DND-41 (cell line): Measurements from ENCODE around the gene NLRC4.

Experiments used
- ATAC-seq: fragments of 200-7000 bp; cut with Tn5 transposase; 3 replicates; pipeline ENCODE4 v1.9.1; 2021; ENCODE audit warnings: low read depth; ENCODE audit not compliant: insufficient read depth
- DNase-seq: peaks from one replicate; pipeline ENCODE4 v3.0.0-alpha.2; 2020
- H2AFZ ChIP-seq: 2 replicates; pipeline ENCODE4 v1.6.0; 2012; ENCODE audit warnings: low read depth, low read length
- H3K27ac ChIP-seq: 2 replicates; pipeline ENCODE4 v1.5.1; 2012; ENCODE audit warnings: low read length, inconsistent platforms
- H3K27me3 ChIP-seq: fragments of 200-600 bp; sonication (generic); 2 replicates; pipeline ENCODE4 v1.6.0; 2012; ENCODE audit warnings: low read length, mild to moderate bottlenecking, inconsistent platforms; ENCODE audit not compliant: insufficient read depth, poor library complexity
- H3K36me3 ChIP-seq: 2 replicates; pipeline ENCODE4 v1.5.1; 2012; ENCODE audit warnings: low read length, inconsistent platforms; ENCODE audit not compliant: insufficient read depth
- H3K4me1 ChIP-seq: 2 replicates; pipeline ENCODE4 v1.5.1; 2012; ENCODE audit warnings: mild to moderate bottlenecking, low read length; ENCODE audit not compliant: insufficient read depth
- H3K4me2 ChIP-seq: 2 replicates; pipeline ENCODE4 v1.6.0; 2012; ENCODE audit warnings: mild to moderate bottlenecking, moderate library complexity, low read length, inconsistent platforms; ENCODE audit not compliant: insufficient read depth
- H3K4me3 ChIP-seq, 2 experiments: fragments of 200-600 bp in 1 of 2; shearing (Covaris generic) in 1 of 2; 2 replicates each; pipeline ENCODE4 v1.5.1; 2012 to 2016; ENCODE audit warnings: inconsistent platforms in 2 of 2, low read length in 2 of 2, mild to moderate bottlenecking in 2 of 2, low read depth in 1 of 2, moderate library complexity in 1 of 2
- H3K79me2 ChIP-seq: 2 replicates; pipeline ENCODE4 v1.6.0; 2012; ENCODE audit warnings: low read length, inconsistent platforms; ENCODE audit not compliant: insufficient read depth
- H3K9ac ChIP-seq: 2 replicates; pipeline ENCODE4 v1.6.0; 2012; ENCODE audit warnings: low read depth, mild to moderate bottlenecking, inconsistent platforms, low read length, moderate library complexity
- H3K9me3 ChIP-seq: 2 replicates; pipeline ENCODE4 v1.5.1; 2012; ENCODE audit warnings: low read length, moderate library complexity, mild to moderate bottlenecking, inconsistent platforms; ENCODE audit not compliant: insufficient read depth, severe bottlenecking
- H4K20me1 ChIP-seq: 2 replicates; pipeline ENCODE4 v1.6.0; 2012; ENCODE audit warnings: low read length; ENCODE audit not compliant: insufficient read depth
- CTCF ChIP-seq: IDR thresholded peaks from 2 replicates; pipeline ENCODE4 v1.5.1; 2012; ENCODE audit warnings: borderline replicate concordance, low read length, moderate library complexity, mild to moderate bottlenecking; ENCODE audit not compliant: poor library complexity, severe bottlenecking; ENCODE audit errors: extremely low read depth
- EZH2 ChIP-seq: IDR thresholded peaks from 3 replicates; pipeline ENCODE4 v1.6.1; 2012; ENCODE audit warnings: borderline replicate concordance, low read depth, mild to moderate bottlenecking, moderate library complexity, low read length, inconsistent platforms; ENCODE audit not compliant: severe bottlenecking

NLRC4 gene

GRCh38 chr2:32271063-32271462 is 6.4 kb upstream of the NLRC4 start:
- Histone ChIP-seq H2AFZ (no peak overlapping the region), H3K9ac (no peak overlapping the region), H3K79me2 (no peaks in the 10 kb centered on the region), H3K9me3 (no peaks in the 10 kb centered on the region), H3K4me2 (no peak overlapping the region), H3K4me3 (no peak overlapping the region), H3K4me1 (no peaks in the 10 kb centered on the region), H3K36me3 (no peaks in the 10 kb centered on the region), H3K27ac (no peak overlapping the region), H4K20me1 (no peaks in the 10 kb centered on the region), H3K27me3 (no peaks in the 10 kb centered on the region)
- DNase-seq (no peak), ATAC-seq (no peak)
- TF ChIP-seq EZH2 (no peak), CTCF (no peak)

- TF ChIP-seq CTCF, result no peak
- no peak for TF ChIP-seq EZH2
- Histone ChIP-seq H3K36me3 (no peaks in the 10 kb centered on the region), H3K4me2 (no peak overlapping the region), H3K9ac (no peak overlapping the region), H3K79me2 (no peaks in the 10 kb centered on the region), H3K27ac (no peak overlapping the region), H2AFZ (no peak overlapping the region), H3K27me3 (no peaks in the 10 kb centered on the region), H3K9me3 (no peaks in the 10 kb centered on the region), H3K4me3 (no peak overlapping the region), H4K20me1 (no peaks in the 10 kb centered on the region), H3K4me1 (no peaks in the 10 kb centered on the region)
- DNase-seq (no peak), ATAC-seq (no peak)
Observed at GRCh38 chr2:32262105-32262504, 2.6 kb downstream of the NLRC4 start.

- DNase-seq (no peak), ATAC-seq (no peak)
- Histone ChIP-seq H3K9me3 (no peaks in the 10 kb centered on the region), H3K4me1 (no peaks in the 10 kb centered on the region), H3K9ac (no peak overlapping the region), H3K27ac (no peak overlapping the region), H4K20me1 (no peaks in the 10 kb centered on the region), H3K79me2 (no peaks in the 10 kb centered on the region), H3K36me3 (no peaks in the 10 kb centered on the region), H3K4me2 (no peak overlapping the region), H2AFZ (no peak overlapping the region), H3K4me3 (no peak overlapping the region), H3K27me3 (no peaks in the 10 kb centered on the region)
- TF ChIP-seq EZH2, result no peak
- TF ChIP-seq CTCF, result no peak
Observed at GRCh38 chr2:32260376-32260775, 4.3 kb downstream of the NLRC4 start.

- ATAC-seq, result no peak
- Histone ChIP-seq H4K20me1 (no peaks in the 10 kb centered on the region), H3K4me1 (no peaks in the 10 kb centered on the region), H3K4me2 (no peak overlapping the region), H3K79me2 (no peaks in the 10 kb centered on the region), H3K27me3 (no peaks in the 10 kb centered on the region), H3K36me3 (no peaks in the 10 kb centered on the region), H3K27ac (no peak overlapping the region), H3K9ac (no peak overlapping the region), H3K4me3 (no peak overlapping the region), H2AFZ (peak overlapping the region; percentile 57; the same call in 1 of the 2 replicates), H3K9me3 (no peaks in the 10 kb centered on the region)
- no peak for TF ChIP-seq CTCF
- TF ChIP-seq EZH2, result no peak
- DNase-seq, result no peak
Observed at GRCh38 chr2:32258242-32258641, 6.4 kb downstream of the NLRC4 start.
